K562 (cell line): Measurements from ENCODE around the gene ARL6IP4. TPM values are rescaled to one million over a fixed set of nuclear protein-coding genes. Genes with fewer than 3 reads are reported as not detected.
A peak's percentile ranks its signal among the peaks of the same experiment; 100 is the strongest.

Experiments used
- ATAC-seq: fragments of 200-7000 bp; cut with Tn5 transposase; 3 replicates; pipeline ENCODE4 v1.9.1; 2020; ENCODE audit warnings: moderate library complexity
- BruUV-seq: library from RNA; stranded (reverse); fragments of 400-500 nt; replicated peaks from 2 replicates; lab custom pipeline; 2021; lab: Mats Ljungman, UMichigan
- CTCF ChIA-PET: fragments of 300-600 bp; formaldehyde crosslinking; extraction: SDS; loops from one replicate; lab custom pipeline; 2021; ENCODE audit warnings: low intra/inter-chr PET ratio; lab: Yijun Ruan, JAX
- POLR2A ChIA-PET: fragments of 300-600, 350-650 bp; sonication (Branson Sonifier 250); formaldehyde crosslinking; extraction: SDS; loops from one replicate; lab custom pipeline; 2021; ENCODE audit warnings: antibody characterized with exemption, inconsistent platforms; lab: Yijun Ruan, JAX
- DNase-seq, 4 experiments: peaks; one replicate each; pipeline versions ENCODE4 v3.0.0 to v3.0.0-alpha.2; 2011 to 2018; ENCODE audit warnings: low spot score in 3 of 4, mixed read lengths in 3 of 4; ENCODE audit errors: extremely low read depth in 1 of 4
- FAIRE-seq: peaks from 2 replicates; lab custom pipeline; 2011; peaks lifted over from hg19 to GRCh38; lab: Jason Lieb, UNC
- H2AFZ ChIP-seq: 2 replicates; pipeline ENCODE4 v1.6.0; 2011; ENCODE audit warnings: low read depth, low read length, control low read depth, inconsistent platforms
- H3K27ac ChIP-seq: fragments of 200-600 bp; 3 replicates; pipeline ENCODE4 v1.8.0; 2011; ENCODE audit warnings: low read depth, mild to moderate bottlenecking, control low read depth, inconsistent platforms, low read length, moderate library complexity, mixed read lengths; ENCODE audit errors: extremely low read depth
- H3K27me3 ChIP-seq, 2 experiments: fragments of 300-600 bp in 1 of 2; 2 replicates in 1 of 2; 3 replicates in 1 of 2; pipeline versions ENCODE4 v1.6.0 to v1.8.0; 2011; ENCODE audit warnings: inconsistent platforms in 2 of 2, low read length in 2 of 2, mild to moderate bottlenecking in 1 of 2, mixed read lengths in 1 of 2, moderate library complexity in 1 of 2; ENCODE audit not compliant: control insufficient read depth in 2 of 2, insufficient read depth in 2 of 2
- H3K36me3 ChIP-seq: fragments of 300-600 bp; 3 replicates; pipeline ENCODE4 v1.8.0; 2011; ENCODE audit warnings: mild to moderate bottlenecking, low read length, inconsistent platforms; ENCODE audit not compliant: control insufficient read depth, insufficient read depth
- H3K4me1 ChIP-seq, 2 experiments: fragments of 200-600 bp in 1 of 2; replicated peaks in 1 of 2; 2 replicates in 1 of 2; 3 replicates in 1 of 2; pipeline versions ENCODE4 v1.5.1 to v1.8.0; 2011; ENCODE audit warnings: inconsistent platforms in 2 of 2, low read length in 2 of 2, mild to moderate bottlenecking in 1 of 2, mixed read lengths in 1 of 2, moderate library complexity in 1 of 2; ENCODE audit not compliant: control insufficient read depth in 2 of 2, insufficient read depth in 2 of 2
- H3K4me2 ChIP-seq: 2 replicates; pipeline ENCODE4 v1.6.1; 2011; ENCODE audit warnings: low read length, control low read depth, inconsistent platforms, mixed read lengths; ENCODE audit not compliant: insufficient read depth
- H3K4me3 ChIP-seq: fragments of 200-600 bp; sonication (generic), shearing (Covaris generic); 2 replicates; pipeline ENCODE4 v1.5.1; 2016; ENCODE audit warnings: control low read depth, inconsistent platforms
- H3K79me2 ChIP-seq: fragments of 200-600 bp; 3 replicates; pipeline ENCODE4 v1.8.0; 2011; ENCODE audit warnings: low read length, inconsistent platforms; ENCODE audit not compliant: control insufficient read depth, insufficient read depth
- H3K9ac ChIP-seq, 2 experiments: 2 replicates each; pipeline versions ENCODE4 v1.6.0 to v1.6.1; 2011; ENCODE audit warnings: low read depth in 2 of 2, low read length in 2 of 2, control low read depth in 1 of 2, inconsistent platforms in 1 of 2, mild to moderate bottlenecking in 1 of 2, mixed read lengths in 1 of 2; ENCODE audit not compliant: insufficient read depth in 1 of 2
- H3K9me1 ChIP-seq: one replicate; pipeline ENCODE4 v1.6.0; 2011; ENCODE audit warnings: inconsistent platforms, mild to moderate bottlenecking, low read length, moderate library complexity; ENCODE audit not compliant: control insufficient read depth, insufficient read depth
- H3K9me3 ChIP-seq: replicated peaks from 2 replicates; pipeline ENCODE4 v1.5.1; 2011; ENCODE audit warnings: low read depth, low read length, inconsistent platforms; ENCODE audit not compliant: control insufficient read depth, insufficient read depth
- H4K20me1 ChIP-seq: replicated peaks from 2 replicates; pipeline ENCODE4 v1.6.1; 2011; ENCODE audit warnings: low read length, inconsistent platforms, mixed read lengths; ENCODE audit not compliant: control insufficient read depth, insufficient read depth
- ETV1 ChIP-seq: fragments of 450-650 bp; conservative IDR thresholded peaks from 2 replicates; pipeline ENCODE4 v1.6.1; 2016; ENCODE audit warnings: missing genetic modification characterization, control low read depth, low read depth, missing compliant biosample characterization
- HDAC6 ChIP-seq: IDR thresholded peaks from 2 replicates; pipeline ENCODE4 v1.6.1; 2012; ENCODE audit warnings: low read depth, mild to moderate bottlenecking, control low read depth, inconsistent platforms, low read length, moderate library complexity
- POLR2AphosphoS5 ChIP-seq: IDR thresholded peaks from 2 replicates; pipeline ENCODE4 v1.6.1; 2011; ENCODE audit warnings: mild to moderate bottlenecking, low read depth, low read length, moderate library complexity; ENCODE audit not compliant: control insufficient read depth, insufficient read depth
- ZNF780A ChIP-seq: fragments of 250-450 bp; sonication (Bioruptor Pico); IDR thresholded peaks from 2 replicates; pipeline ENCODE4 v1.5.0; 2021; ENCODE audit warnings: mild to moderate bottlenecking
- WGBS: fragments of 100-300 bp; shearing (Covaris generic); methylation state at CpG from one replicate; pipeline ENCODE4 v1.1.6; 2016; ENCODE audit warnings: low coverage, mixed read lengths; ENCODE audit not compliant: insufficient coverage; ENCODE audit errors: missing lambda C conversion rate; 5-methylcytosine and 5-hydroxymethylcytosine counted together
- in situ Hi-C: fragments of 300-500 bp; cut with MboI; formaldehyde crosslinking; loops from 4 replicates; pipeline ENCODE4 v1.15.0; 2018; ENCODE audit warnings: inconsistent platforms, mixed read lengths
- intact Hi-C: fragments of 100-400 bp; cut with micrococcal nuclease; formaldehyde crosslinking; loops from 2 replicates; pipeline ENCODE4 v1.14.2; 2022
- polyA plus RNA-seq, 8 experiments: library from polyadenylated mRNA; depleted of rRNA in 4 of 8; stranded (reverse) in 5 of 8; unstranded in 3 of 8; fragments of >200 nt; fragmentation: Nextera tagmentation in 2 of 8; fragmentation: Illumina TruSeq in 1 of 8; extraction: Ambion mirVana in 2 of 8; extraction: Trizol in 1 of 8; gene quantifications; 2 replicates each; pipeline versions ENCODE4 v1.2.1 to v1.2.3, GENCODE V29; 2011 to 2014; ENCODE audit warnings: inconsistent platforms in 1 of 8, missing spikeins in 1 of 8
- total RNA-seq, 7 experiments: library from RNA; depleted of rRNA in 6 of 7; stranded (reverse); fragments of >200 nt in 6 of 7; fragmentation: Illumina TruSeq in 2 of 7; extraction: Trizol in 2 of 7; gene quantifications; 2 replicates each; pipeline versions ENCODE4 v1.2.1 to v1.2.3, GENCODE V29; 2011 to 2021; ENCODE audit warnings: low replicate concordance in 1 of 7
- TF ChIP-seq, protein P1 (sequence below): fragments of 450-650 bp; IDR thresholded peaks from 2 replicates; pipeline ENCODE4 v1.6.1; 2018; ENCODE audit not compliant: partially characterized antibody
- TF ChIP-seq, protein P2 (sequence below): fragments of 250-450 bp; sonication (Bioruptor Pico); IDR thresholded peaks from 2 replicates; pipeline ENCODE4 v1.5.0; 2021; ENCODE audit warnings: mild to moderate bottlenecking, borderline replicate concordance

The ARL6IP4 gene
- total and polyA plus RNA-seq, 9 of the 15 experiments (the other 6 are each of a cell fraction or from before 2014, with no cell fraction given) = 2.4 to 255 (median 151) TPM

DNA sequence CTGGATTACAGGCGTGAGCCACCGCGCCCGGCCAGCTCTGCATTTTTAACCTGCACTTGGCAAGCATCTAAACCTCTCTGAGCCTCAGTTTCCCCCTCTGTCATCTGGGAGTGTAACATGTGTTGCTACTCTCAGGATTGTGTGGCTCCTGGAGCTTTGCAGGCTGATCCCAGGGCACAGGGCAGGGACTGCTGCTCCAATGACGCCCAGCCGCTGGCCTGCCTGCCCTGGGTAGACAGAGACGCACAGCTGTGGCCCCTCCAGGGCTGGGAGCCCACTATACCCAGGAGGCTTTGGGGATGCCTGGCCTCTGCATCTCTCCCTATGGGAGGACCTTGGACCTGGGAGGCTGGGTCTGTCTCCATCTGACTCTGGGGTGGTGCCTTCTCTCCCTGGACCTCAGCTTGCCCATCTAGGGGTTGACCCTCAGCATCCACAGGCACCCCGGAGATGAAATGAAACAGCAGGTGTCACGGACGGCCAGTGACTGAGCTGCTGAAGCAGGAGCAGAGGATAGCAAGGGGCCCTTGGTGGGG, 13.7 kb downstream of the ARL6IP4 start:
- Histone ChIP-seq H3K9me3 (no peaks in the 10 kb centered on the region), H3K9ac (peak overlapping the region in 1 of 2 experiments; percentile 40; a peak in 1 of 4 replicates), H3K9me1 (no peaks in the 10 kb centered on the region), H3K36me3 (no peaks in the 10 kb centered on the region), H4K20me1 (no peaks in the 10 kb centered on the region), H2AFZ (no peak overlapping the region), H3K79me2 (no peaks in the 10 kb centered on the region), H3K4me1 (peaks cover 0 to 44% of the 10 kb centered on the region in 2 experiments; a peak in 2 of 5 replicates), H3K4me2 (no peak overlapping the region), H3K27me3 (no peaks in the 10 kb centered on the region), H3K27ac (no peak overlapping the region), H3K4me3 (no peak overlapping the region)
- in situ Hi-C loops (no loop called here), intact Hi-C loops (no loop called here)
- no peak for FAIRE-seq
- no peak for ATAC-seq
- ChIA-PET POLR2A (interaction anchor here (0.7 to 1.3 kb wide), 3 partner anchors 19 to 36 kb away, joined by 3 to 4 read pairs (median 4); partner anchors contain the start of genes ABCB9 and OGFOD2), CTCF (no interaction called here)
- no peak for DNase-seq
- WGBS = 54% methylated on average over 6 of the region's 10 CpGs
- BruUV-seq = no TSS peak
- no peak for TF ChIP-seq POLR2AphosphoS5
- TF ChIP-seq, protein P1, sequence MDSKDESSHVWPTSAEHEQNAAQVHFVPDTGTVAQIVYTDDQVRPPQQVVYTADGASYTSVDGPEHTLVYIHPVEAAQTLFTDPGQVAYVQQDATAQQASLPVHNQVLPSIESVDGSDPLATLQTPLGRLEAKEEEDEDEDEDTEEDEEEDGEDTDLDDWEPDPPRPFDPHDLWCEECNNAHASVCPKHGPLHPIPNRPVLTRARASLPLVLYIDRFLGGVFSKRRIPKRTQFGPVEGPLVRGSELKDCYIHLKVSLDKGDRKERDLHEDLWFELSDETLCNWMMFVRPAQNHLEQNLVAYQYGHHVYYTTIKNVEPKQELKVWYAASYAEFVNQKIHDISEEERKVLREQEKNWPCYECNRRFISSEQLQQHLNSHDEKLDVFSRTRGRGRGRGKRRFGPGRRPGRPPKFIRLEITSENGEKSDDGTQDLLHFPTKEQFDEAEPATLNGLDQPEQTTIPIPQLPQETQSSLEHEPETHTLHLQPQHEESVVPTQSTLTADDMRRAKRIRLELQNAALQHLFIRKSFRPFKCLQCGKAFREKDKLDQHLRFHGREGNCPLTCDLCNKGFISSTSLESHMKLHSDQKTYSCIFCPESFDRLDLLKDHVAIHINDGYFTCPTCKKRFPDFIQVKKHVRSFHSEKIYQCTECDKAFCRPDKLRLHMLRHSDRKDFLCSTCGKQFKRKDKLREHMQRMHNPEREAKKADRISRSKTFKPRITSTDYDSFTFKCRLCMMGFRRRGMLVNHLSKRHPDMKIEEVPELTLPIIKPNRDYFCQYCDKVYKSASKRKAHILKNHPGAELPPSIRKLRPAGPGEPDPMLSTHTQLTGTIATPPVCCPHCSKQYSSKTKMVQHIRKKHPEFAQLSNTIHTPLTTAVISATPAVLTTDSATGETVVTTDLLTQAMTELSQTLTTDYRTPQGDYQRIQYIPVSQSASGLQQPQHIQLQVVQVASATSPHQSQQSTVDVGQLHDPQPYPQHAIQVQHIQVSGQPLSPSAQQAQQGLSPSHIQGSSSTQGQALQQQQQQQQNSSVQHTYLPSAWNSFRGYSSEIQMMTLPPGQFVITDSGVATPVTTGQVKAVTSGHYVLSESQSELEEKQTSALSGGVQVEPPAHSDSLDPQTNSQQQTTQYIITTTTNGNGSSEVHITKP = no peak
- no peak for TF ChIP-seq ETV1 (tag)
- TF ChIP-seq ZNF780A (CRISPR knock-in tag) = no peak
- no peak for TF ChIP-seq HDAC6
- TF ChIP-seq, protein P2, sequence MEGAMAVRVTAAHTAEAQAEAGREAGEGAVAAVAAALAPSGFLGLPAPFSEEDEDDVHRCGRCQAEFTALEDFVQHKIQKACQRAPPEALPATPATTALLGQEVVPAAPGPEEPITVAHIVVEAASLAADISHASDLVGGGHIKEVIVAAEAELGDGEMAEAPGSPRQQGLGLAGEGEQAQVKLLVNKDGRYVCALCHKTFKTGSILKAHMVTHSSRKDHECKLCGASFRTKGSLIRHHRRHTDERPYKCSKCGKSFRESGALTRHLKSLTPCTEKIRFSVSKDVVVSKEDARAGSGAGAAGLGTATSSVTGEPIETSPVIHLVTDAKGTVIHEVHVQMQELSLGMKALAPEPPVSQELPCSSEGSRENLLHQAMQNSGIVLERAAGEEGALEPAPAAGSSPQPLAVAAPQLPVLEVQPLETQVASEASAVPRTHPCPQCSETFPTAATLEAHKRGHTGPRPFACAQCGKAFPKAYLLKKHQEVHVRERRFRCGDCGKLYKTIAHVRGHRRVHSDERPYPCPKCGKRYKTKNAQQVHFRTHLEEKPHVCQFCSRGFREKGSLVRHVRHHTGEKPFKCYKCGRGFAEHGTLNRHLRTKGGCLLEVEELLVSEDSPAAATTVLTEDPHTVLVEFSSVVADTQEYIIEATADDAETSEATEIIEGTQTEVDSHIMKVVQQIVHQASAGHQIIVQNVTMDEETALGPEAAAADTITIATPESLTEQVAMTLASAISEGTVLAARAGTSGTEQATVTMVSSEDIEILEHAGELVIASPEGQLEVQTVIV (CRISPR knock-in tag) = no peak
